GM18873 (cell line): ENCODE data around the gene ARL13B.
"Not testable (repeated sequence)": the region's sequence is repeated elsewhere in the genome, so short reads cannot be mapped to it uniquely, and the experiment has no call there.

Experiments used
- ATAC-seq: cut with Tn5 transposase; IDR thresholded peaks from one replicate; pipeline ENCODE4 v1.9.1; 2021; ENCODE audit warnings: mild to moderate bottlenecking, moderate library complexity, moderate number of reproducible peaks; ENCODE audit not compliant: unreplicated experiment, low FRiP score

Gene ARL13B

GRCh38 chr3:93992207-93992606 is 12.3 kb downstream of the ARL13B start:
- no peak for ATAC-seq

- ATAC-seq, result no peak
Measured at GRCh38 chr3:93994056-93994455, 14.1 kb downstream of the ARL13B start.

- ATAC-seq, result no peak
Measured at GRCh38 chr3:94001191-94001590, 21.2 kb downstream of the ARL13B start.

- ATAC-seq, result no peak
Measured at GRCh38 chr3:94001827-94002495, 22.0 kb downstream of the ARL13B start.

GRCh38 chr3:94004301-94004910 is 24.5 kb downstream of the ARL13B start:
- peak; percentile 91 for ATAC-seq

- ATAC-seq, result no peak
Measured at GRCh38 chr3:94008253-94008652, 28.3 kb downstream of the ARL13B start.

- ATAC-seq, result no peak
Measured at GRCh38 chr3:94009608-94010007, 29.7 kb downstream of the ARL13B start.

GRCh38 chr3:94011233-94011711 is 31.3 kb downstream of the ARL13B start:
- no peak for ATAC-seq

- no peak for ATAC-seq
Measured at GRCh38 chr3:94012185-94012584, 32.2 kb downstream of the ARL13B start.

- ATAC-seq, result no peak
Measured at GRCh38 chr3:94015025-94015424, 35.1 kb downstream of the ARL13B start.

GRCh38 chr3:94019659-94020058 is 39.7 kb downstream of the ARL13B start:
- no peak for ATAC-seq

GRCh38 chr3:94020293-94020692 is 40.3 kb downstream of the ARL13B start:
- ATAC-seq, result no peak

GRCh38 chr3:94024385-94024784 is 44.4 kb downstream of the ARL13B start:
- no peak for ATAC-seq

- ATAC-seq, result no peak
Measured at GRCh38 chr3:94026623-94027022, 46.7 kb downstream of the ARL13B start.

GRCh38 chr3:94028093-94028837 is 48.3 kb downstream of the ARL13B start, which contains the start of gene STX19:
Gene STX19 (minus strand): TSS chr3:94028597. CDS start chr3:94015269, 13,328 bp downstream.
- ATAC-seq, result no peak

GRCh38 chr3:94036909-94037507 is 57.1 kb downstream of the ARL13B start:
- ATAC-seq, result no peak

GRCh38 chr3:94043285-94043684 is 63.3 kb downstream of the ARL13B start:
- no peak for ATAC-seq

GRCh38 chr3:94044100-94044936 is 64.4 kb downstream of the ARL13B start:
- ATAC-seq, result not testable (repeated sequence)

GRCh38 chr3:94046533-94046932 is 66.6 kb downstream of the ARL13B start:
- ATAC-seq, result no peak

GRCh38 chr3:94049267-94049666 is 69.3 kb downstream of the ARL13B start:
- no peak for ATAC-seq
